ENCODE results near the gene EIF1B.

EIF1B gene

DNA sequence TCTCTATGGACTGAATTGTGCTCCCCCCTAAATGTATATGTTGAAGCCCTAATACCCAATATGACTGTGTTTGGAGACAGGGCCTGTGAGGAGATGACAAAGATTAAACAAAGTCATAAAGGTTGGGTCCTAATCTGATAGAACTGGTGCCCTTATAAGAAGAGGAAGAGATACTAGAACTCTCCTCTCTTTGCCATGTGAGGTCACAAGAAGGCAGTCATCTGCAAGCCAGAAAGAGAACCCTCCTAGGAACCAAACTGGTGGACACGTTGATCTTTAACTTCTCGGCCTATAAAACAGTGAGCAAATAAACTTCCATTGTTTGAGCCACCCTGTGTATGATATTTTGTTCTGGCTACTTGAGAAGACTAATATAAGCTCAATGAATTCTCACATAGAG lies 45.9 kb downstream of the EIF1B start:
- DNase-seq, result no peak

DNA sequence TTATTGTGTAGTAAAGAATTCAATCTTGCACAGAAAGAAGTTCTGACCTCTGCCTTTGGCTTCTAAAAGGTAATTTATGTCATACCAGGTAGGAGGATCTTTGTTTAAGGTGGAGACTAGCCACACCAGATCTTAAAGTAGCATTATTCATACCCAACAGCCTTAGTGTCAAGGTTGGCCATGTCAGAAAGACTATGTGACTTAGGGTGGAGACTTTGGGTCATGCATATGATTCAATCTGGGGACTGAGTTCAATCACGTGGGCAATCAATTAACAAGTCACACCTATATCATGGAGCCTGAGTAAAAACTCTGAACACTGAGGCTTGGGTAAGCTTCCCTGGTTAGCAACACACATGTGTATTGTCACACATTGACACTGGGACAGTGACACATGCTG lies 48.9 kb downstream of the EIF1B start:
- no peak for DNase-seq
